HT1080 (cell line): ENCODE data around the gene LAIR1. TPM values are rescaled to one million over a fixed set of nuclear protein-coding genes. Genes with fewer than 3 reads are reported as not detected.
"Not testable (repeated sequence)": the region's sequence is repeated elsewhere in the genome, so short reads cannot be mapped to it uniquely, and the experiment has no call there.

Experiments used
- DNase-seq: peaks from one replicate; pipeline ENCODE4 v3.0.0-alpha.2; 2015; ENCODE audit warnings: low read depth
- polyA plus RNA-seq, 2 experiments: library from polyadenylated mRNA; depleted of rRNA; stranded (reverse); fragments of >200 nt; gene quantifications; 2 replicates each; pipeline ENCODE4 v1.2.3, GENCODE V29; 2015
- total RNA-seq: library from RNA; depleted of rRNA; stranded (reverse); fragments of >200 nt; shearing (Covaris generic); gene quantifications from 2 replicates; pipeline ENCODE4 v1.2.3, GENCODE V29; 2014; rRNA removed

The LAIR1 gene, protein sequence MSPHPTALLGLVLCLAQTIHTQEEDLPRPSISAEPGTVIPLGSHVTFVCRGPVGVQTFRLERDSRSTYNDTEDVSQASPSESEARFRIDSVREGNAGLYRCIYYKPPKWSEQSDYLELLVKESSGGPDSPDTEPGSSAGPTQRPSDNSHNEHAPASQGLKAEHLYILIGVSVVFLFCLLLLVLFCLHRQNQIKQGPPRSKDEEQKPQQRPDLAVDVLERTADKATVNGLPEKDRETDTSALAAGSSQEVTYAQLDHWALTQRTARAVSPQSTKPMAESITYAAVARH
- total RNA-seq, result not detected in 2 replicates
- polyA plus RNA-seq (2015; cell fraction: cytosol; rRNA removed), result not detected in 2 replicates
- polyA plus RNA-seq (2015; cell fraction: nucleus; rRNA removed), result not detected in 2 replicates

DNA sequence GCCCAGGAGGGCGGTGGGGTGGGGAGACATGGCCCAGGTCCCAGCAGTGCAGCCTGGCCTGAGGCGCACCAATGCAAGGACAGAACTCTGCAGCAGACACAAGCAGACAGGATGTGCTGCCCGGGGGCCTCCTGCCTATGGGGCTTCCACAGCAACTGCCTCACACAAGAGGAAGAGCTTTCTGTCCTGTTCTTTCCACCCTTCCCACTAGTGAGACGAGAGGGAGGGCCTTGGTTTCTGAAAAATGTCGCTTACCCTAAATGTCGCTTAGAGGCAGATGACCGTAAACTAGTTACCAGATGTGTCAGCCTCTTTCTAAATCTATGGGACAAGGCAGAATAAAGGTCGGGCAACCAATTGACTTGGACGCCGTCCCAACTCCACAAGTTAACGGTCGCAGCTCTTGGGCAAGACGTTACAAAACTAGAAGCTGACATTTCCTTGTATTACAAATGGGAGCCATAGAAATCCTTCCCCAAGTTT is at the start of gene LAIR1:
Gene LAIR1 (minus strand): TSS at position 157 of the 483 bp plus-strand sequence. CDS start 127 bp downstream, at position 30.
- DNase-seq, result no peak

DNA sequence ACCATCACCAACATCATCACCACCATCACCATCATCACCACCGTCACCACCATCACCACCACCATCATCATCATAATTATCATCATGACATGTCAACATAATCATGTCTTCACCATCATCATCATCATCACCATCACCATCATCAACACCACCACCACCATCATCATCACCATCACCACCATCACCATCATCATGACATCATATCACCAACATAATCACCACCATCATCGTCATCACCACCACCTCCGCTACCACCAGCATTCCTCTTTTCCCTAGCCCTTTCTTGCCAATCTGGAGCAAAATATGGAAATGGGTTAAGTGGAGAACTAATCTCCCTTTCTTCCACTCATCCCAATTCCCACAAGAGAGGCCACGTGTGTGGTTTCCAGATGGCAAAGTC is 49.4 kb upstream of the LAIR1 start:
- DNase-seq, result no peak

DNA sequence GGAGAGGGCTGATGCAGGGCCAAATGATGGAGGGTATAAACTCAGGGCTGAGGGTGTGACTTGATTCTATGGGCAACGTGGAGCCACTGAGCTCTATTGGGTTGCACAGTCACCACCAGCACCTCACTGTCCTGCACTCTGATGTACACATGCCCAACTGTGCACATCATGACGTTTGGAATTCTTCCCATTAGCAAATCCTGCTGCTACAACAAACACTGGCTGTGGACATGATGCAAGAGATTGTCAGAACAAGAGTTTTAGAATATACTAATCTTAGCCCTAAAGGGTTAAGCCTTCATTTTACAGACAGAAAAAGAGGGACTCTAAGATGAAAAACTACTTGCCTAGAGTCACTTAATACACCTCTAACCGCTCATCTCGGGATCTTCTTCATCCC is 48.1 kb upstream of the LAIR1 start:
- DNase-seq, result no peak

DNA sequence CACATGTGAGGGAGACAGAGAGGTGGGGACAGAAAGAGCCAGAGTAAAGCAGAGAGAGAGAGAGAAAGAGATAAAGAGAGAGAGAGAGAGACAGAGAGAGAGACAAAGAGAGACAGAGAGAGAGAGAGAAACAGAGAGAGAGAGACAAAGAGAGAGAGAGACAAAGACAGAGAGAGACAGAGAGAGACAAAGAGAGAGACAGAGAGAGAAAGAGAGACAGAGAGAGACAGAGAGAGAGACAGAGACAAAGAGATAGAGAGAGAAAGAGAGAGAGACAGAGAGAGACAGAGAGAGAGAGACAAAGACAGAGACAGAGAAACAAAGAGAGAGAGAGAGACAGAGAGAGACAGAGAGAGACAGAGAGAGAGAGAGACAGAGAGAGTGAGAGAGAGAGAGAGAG is 46.3 kb upstream of the LAIR1 start:
- DNase-seq, result no peak

DNA sequence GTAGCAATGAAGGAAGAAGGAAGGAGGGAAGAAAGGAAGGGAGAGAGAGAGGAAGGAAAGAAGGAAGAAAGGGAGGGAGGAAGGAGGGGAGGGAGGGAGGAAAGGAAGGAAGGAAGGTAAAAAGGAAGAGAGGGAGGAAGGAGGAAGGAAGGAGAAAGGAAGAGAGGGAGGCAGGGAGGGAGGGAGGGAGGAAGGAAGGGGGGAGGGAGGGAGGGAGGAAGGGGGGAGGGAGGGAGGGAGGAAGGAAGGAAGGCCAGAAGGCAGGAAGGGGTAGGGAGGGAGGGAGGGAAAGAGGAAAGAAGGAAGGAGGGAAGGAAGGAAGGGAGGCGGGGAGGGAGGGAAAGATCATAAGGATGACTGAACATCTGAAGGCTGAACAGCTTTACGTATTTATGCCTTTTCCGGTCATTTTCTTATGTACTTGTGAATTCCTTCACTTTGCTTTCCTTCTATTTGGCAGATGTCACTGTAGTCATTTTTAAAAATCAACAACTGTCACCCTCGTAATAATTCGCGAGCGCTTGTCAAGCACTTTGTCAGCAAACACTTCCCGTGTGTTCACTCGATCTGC is 43.8 kb upstream of the LAIR1 start:
- no peak for DNase-seq

DNA sequence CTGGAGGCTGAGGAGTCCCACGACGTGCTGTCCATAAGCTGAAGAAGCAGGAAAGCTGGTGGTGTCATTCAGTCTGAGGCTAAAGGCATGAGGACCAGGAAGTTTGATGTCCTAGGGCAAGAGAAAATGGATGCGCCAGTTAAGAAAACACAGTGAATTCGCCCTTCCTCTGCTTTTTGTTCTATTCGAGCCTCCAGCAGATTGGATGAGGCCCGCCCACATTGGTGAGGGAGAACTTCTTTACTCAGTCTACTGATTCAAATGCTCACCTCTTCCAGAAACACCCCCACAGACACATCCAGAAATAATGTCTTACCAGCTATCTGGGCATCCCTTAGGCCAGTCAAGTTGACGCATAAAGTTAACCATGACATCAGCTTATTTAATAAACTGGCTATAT is 43.0 kb upstream of the LAIR1 start:
- no peak for DNase-seq

DNA sequence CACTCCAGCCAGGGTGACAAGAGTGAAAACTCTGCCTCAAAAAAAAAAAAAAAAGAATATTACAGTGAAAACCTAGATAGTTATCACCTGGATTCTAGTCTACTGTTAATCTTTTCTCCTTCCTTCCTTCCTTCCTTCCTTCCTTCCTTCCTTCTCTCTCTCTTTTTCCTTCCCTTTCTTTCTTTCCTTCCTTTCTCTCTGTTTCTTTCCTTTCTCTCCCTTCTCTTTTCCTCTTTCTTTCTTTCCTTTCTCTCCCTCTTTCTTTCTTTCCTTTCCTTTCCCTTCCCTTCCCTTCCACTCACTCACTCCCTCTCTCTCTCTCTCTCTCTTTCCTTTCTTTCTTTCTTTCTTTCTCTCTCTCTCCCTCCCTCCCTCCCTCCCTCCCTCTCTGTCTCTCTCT is 40.9 kb upstream of the LAIR1 start:
- no peak for DNase-seq

DNA sequence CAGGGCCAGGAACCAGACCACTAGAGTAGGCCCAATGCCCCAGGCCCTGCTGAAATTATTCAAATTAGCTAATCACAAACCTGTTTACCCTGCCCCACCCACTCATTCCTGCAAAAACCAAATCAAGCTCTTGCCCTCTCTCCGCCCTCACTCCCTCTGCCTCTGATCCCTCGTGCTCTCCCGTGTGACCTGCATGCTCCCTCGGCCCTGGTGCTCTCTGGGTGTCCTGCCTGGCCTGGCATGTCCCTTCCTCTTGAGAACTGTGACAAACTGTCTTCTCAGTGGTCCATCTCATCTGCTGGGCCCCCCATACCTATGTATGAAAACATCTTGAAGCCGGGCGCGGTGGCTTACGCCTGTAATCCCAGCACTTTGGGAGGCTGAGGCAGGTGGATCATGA is 38.3 kb upstream of the LAIR1 start:
- DNase-seq, result no peak

DNA sequence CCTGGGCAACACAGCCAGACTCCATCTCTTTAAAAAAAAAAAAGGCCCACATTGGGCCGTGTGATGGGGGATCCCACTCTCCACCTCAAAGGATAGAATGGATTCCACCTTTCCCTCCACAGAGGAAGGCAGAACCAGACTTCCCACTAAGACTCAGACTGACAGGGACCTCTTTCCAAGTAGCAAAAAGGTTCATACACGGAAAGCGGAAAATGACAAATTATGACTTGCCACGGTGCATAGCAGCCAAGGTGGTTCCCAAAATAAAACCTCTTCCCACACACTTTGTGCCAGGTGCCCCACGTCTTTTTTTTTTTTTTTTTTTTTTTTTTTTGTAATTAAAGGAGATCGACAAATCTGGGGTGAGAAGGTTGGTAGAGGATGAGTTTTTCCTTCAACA is 36.2 kb upstream of the LAIR1 start:
- DNase-seq, result no peak

DNA sequence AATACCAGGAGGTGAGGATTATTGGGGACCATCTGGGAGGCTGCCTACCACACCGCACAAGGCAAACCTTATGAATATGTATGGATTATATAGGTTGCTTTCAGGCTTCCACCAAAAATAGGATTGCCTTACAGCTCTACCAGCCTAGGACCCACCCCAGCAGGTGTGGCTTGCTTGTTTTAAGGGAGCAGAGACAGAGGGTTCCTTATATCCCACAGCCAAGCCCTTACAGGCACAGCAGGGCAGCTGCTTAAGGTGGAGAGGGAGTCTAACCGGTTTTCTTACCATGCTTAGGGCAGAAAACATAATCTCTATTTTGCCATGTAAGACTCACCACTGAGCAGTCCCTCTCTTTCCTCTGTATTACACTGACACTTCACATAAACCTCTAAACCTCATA is 34.5 kb upstream of the LAIR1 start:
- DNase-seq, result no peak

DNA sequence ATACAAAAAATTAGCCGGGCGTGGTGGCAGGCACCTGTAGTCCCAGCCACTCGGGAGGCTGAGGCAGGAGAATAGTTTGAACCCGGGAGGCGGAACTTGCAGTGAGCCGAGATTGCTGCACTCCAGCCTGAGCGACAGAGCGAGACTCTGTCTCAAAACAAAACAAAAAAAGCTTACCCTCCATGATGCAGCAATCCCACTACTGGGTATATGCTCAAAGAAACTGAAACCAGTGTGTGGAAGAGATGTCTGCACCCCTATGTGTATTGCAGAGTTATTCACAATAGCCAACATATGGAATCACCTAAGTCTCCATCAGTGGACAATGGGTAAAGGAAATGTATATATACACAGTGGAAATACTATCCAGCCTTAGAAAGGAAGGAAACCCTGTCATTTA is 31.0 kb upstream of the LAIR1 start:
- no peak for DNase-seq

DNA sequence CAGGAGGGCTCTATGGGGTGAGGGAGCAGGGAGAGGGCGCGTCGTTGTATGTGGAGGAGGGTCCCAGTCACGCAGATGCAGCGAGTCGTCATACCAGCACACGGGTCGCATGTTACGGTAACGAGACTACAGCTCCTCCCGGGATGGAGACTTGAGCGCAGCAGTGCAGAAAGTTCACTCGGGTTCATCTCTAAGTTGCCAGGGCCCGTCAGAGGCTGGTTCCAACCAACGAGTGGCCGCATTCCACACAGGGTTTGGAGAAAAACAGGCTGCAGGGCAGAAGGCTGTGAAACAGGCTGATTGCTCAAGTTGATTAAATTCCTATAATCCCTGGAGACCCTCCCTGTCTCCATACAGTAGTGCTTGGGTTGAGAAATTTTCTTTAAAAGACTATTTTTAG is 28.6 kb upstream of the LAIR1 start:
- DNase-seq, result no peak

DNA sequence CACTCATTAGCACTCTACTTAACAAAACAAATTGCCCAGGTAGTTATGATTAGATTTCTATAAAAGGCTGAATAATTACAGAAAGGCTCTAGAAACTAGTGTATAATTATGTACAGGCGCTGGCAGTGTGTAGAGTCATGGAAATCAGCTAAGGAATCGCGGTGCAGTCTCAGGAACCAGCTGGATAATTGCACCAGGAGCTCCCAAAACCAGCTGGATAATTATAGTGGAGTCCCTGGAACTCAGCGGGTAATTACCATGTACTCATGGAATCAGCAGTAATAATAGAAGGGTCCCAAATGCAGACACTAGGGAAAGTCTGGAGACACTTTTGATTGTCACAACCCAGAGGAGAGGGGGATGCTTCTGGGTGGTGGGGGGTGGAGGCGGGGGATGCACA is 27.4 kb upstream of the LAIR1 start:
- no peak for DNase-seq

DNA sequence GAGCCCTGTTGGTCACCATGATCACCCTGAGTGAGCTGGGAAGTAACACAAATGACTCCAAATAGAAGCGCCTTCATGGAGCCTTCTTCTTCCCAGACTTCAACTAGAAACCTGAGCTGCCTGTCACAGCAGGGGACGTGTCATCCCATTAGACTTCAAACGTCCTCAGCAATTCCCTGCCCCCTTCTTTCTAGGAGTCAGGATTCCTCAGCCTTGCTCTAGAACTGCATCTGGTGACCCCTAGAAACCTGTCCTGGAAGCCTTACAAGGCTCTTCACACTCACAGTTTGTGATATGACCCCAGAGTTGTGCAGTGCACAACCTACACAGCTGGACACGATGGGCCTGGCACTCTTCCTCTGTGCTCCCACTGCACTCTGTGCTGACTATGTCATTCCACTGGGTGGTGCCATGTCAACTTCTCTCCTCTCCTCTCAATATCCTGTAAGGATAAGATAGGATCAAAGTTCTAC is 26.9 kb upstream of the LAIR1 start:
- DNase-seq, result no peak

DNA sequence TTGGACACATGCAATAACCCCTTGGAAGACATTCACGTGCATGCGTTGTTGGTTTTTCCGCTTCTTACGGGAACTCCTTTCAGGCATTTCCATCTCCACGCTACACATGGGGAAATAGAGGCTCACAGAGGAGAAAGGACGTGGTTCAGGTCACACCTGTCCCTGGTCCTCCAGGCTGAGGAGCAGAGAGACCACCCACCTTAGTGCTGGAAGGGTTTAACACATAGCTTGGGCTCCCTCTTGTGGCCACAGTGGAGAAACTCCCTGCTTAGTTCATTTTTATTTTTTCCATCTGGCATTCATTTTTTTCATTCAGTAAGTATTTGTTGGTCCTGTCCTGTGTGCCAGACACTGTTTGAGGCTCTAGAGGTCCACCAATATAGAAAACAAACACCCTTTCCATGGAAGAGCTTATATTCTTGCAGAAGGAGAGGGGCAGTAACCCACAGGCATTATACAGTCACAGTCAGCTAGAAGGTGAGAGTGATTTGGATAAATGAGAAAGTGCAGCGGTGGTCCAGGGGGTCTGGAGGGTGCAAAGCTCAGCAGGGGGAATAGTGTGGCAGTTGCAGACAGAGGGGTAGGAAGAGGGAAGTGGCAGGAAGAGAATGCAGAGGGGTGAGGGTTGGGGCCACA is 26.3 kb upstream of the LAIR1 start:
- peak; percentile 28 for DNase-seq

DNA sequence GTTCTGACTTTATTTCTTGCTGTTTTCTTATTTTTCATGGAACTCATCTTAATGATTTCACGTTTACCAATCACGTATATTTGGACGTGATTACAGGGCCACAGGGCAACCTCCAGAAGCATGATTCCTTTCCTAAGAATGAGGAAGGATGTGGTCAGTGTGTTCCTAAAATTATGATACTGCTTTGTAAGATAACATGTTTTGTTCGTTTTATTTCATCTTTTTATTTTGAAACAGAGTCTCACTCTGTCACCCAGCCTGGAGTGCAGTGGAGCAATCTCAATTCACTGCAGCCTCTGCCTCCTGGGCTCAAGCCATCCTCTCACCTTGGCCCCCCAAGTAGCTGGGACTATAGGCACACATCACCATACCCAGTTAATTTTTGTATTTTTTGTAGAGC is 24.8 kb upstream of the LAIR1 start:
- no peak for DNase-seq

DNA sequence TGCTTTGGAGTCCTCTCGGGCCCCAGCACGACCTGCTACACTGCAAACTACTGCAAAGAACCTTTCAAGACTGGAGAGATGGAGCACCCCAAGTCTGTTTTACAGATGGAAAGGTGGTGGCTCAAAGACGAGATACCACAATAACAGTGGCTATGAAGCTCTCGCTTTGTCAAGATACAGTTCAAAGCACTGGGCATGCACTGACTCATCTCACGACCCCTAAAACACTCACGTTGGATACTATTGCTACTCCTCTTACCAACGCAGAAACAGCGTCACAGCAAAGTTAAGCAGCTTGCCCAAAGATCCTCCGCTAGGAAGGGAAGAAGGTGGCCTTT is 24.0 kb upstream of the LAIR1 start:
- no peak for DNase-seq

DNA sequence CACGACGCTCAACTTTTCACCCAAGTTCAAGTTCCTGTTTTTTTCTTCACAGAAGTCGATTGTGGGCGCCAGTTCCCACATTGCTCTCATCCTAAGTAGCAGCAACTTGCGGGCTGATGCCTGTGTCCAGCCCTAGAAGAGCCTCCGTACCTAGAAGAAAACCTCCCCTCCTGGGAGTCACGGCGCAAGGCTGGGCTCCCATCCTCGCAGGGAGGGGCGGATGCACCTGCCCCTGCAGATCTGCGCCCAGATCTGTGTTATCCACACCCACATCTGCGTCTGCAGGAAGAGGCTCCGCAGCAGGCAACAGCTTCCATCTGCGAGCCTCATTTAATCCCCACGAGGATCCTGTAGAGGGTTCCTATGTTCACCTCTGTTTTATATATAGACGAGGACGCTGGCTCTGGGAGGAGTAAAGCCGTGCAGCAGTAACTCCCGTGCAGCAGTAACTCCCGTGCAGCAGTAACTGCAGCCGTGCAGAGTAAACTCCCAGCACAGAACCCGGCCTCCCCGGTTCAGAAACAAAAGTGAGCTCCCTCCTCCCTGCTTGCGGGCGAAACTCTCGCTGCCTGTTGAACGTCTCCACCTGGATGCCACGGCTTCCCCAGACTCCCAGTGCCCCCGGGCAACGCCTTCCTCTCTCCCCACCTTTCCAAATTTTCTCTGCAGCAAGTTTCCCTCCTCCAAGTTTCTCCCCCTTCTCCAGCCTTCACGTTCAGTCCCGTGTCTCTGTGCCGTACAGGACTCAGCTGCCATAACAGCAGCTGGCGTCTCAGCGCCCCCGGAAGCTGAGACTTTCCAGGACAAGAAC is 23.5 kb upstream of the LAIR1 start:
- no peak for DNase-seq

DNA sequence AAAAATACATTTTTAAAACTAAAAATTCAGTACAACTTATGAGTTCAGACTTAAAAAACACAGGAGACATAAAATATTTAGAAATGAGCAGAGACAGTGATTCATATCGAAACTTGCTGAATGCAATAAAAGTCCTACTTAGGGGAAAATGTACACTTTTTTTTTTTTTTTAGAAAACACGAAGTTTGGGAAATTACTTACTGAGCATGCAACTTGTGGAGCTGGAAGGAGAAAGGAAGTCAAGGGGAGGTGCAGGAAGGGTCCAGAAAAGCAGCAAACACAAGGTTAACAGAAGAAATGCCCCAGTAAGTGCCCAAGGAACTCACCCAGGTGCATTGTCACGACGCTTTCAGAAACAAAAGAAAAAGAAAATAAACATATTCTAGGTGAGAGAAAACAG is 18.6 kb upstream of the LAIR1 start:
- DNase-seq, result no peak

DNA sequence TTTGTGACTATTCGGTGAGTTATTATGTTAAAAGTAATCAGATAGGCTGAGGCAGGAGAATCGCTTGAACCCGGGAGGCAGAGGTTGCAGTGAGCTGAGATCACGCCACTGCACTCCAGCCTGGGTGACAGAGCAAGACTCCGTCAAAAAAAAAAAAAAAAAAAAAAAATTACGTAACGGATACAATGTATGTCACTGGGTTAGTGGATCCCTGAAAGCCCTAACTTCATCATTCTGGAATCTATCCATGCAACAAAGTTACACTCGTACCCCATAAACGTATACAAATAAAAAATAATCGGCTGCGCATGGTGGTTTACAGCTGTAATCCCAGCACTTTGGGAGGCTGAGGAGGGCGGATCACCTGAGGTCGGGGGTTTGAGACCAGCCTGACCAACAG is 17.3 kb upstream of the LAIR1 start:
- DNase-seq, result not testable (repeated sequence)

DNA sequence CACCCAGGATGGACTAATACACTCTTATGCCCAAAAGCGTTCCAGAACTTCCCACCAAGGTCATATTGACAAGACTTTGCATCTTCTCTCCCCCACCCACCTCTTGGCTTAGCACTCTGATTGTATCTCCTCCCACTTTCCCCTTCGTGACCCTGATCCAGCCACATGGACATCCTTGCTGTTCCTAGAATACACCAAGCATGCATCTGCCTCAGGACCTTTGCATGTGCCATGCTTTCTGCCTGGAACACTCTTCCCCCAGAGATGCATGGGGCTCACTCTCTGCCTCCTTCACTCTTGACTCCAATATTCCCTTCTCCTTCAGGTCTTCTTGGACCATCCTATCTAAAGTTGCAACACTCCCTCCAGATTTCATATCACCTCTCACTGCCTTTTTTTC is 16.2 kb upstream of the LAIR1 start:
- no peak for DNase-seq

DNA sequence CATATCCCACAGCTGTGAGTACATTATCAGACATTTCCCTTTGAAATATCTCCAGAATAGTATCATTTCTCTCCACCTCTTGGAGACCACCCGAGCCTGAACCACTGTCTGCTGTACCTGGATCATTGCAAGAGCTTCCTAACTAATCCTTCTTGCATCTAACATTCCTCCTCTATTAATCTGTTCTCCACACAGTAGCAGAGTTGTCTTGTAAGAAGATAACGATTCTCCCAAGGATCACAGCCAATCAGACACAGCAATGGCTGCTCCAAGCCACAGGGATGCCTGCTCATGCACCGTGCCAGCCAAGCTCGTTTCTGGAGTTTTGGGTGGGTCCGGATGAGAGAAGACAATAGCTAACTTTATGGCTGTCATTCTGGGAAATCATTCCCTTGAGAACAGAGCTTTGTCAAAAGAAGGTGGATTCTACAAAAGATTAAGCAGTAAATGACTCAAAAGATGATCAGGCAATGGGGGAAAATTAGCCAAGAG is 14.5 kb upstream of the LAIR1 start:
- DNase-seq, result no peak
